T-helper 2 cell treated with Interferon-gamma antibody and Interleukin-4, amounts not matched to agents 5 μg/mL and 100 μg/mL, for 36 hours (primary cell): ENCODE measurements around the gene INHBB.
A peak's percentile ranks its signal among the peaks of the same experiment; 100 is the strongest.

Experiments used
- DNase-seq: peaks from one replicate; pipeline ENCODE4 v3.0.0; 2021; ENCODE audit warnings: low spot score
- H3K27ac Mint-ChIP-seq: one replicate; pipeline ENCODE4 v1.8.0; 2021; ENCODE audit warnings: mild to moderate bottlenecking, mixed read lengths
- H3K27me3 Mint-ChIP-seq: one replicate; pipeline ENCODE4 v1.8.0; 2021; ENCODE audit warnings: low read depth, mixed read lengths
- H3K36me3 Mint-ChIP-seq: one replicate; pipeline ENCODE4 v1.8.0; 2021; ENCODE audit warnings: low read depth, mixed read lengths
- H3K4me1 Mint-ChIP-seq: one replicate; pipeline ENCODE4 v1.8.0; 2021; ENCODE audit warnings: low read depth, mixed read lengths
- H3K4me3 Mint-ChIP-seq: one replicate; pipeline ENCODE4 v1.8.0; 2022; ENCODE audit warnings: mild to moderate bottlenecking, moderate library complexity, mixed read lengths
- H3K9me3 Mint-ChIP-seq: one replicate; pipeline ENCODE4 v1.8.0; 2021; ENCODE audit warnings: mixed read lengths

INHBB gene

DNA sequence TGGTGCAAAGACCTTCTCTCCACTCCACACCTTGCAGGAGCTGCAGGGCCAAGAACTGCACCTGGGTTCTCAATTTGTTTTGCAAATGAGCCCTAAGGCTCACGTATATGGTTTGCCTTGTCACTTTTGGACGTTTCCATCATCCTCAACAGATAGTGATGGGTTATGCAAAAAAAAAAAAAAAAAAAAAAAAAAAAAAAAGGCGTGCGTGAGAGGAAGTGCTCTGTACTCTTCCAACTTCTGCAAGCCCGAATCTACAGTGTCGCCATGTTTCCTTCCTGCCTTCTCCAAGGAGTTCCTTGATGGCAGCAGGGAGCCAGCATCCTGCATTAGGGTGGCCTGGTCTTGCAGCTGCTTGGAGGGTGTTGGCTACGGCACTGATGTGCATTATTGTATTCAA, 4.0 kb upstream of the INHBB start:
- peak overlapping the region; percentile 12 for H3K4me3 Mint-ChIP-seq
- DNase-seq = no peak
- peaks cover 5% of the 10 kb centered on the region for H3K4me1 Mint-ChIP-seq
- peaks cover 4% of the 10 kb centered on the region for H3K36me3 Mint-ChIP-seq
- no peaks in the 10 kb centered on the region for H3K9me3 Mint-ChIP-seq
- H3K27me3 Mint-ChIP-seq = peaks cover 53% of the 10 kb centered on the region
- no peak overlapping the region for H3K27ac Mint-ChIP-seq

DNA sequence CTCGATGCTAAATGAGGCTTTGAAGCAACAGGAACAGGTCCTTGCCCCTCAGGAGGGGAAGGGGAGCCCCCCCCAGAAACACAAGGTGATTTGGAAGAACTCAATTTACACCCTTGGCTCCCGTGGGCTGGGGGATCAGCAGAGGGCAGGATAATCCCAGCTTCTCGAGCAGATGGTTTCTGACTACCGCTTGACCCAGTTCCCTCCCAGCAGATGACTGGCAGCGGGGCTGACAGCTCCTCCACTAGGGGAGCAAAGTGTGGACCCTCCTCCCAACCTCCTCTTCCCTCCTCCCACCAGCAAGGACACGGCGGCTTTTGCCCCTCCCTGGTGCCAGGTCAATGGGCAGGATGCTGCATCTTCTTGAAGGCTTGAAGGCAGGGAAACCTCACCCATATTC, 3.5 kb upstream of the INHBB start:
- no peaks in the 10 kb centered on the region for H3K9me3 Mint-ChIP-seq
- no peak overlapping the region for H3K4me3 Mint-ChIP-seq
- peaks cover 4% of the 10 kb centered on the region for H3K36me3 Mint-ChIP-seq
- peaks cover 10% of the 10 kb centered on the region for H3K4me1 Mint-ChIP-seq
- no peak overlapping the region for H3K27ac Mint-ChIP-seq
- DNase-seq = no peak
- peaks cover 55% of the 10 kb centered on the region for H3K27me3 Mint-ChIP-seq

DNA sequence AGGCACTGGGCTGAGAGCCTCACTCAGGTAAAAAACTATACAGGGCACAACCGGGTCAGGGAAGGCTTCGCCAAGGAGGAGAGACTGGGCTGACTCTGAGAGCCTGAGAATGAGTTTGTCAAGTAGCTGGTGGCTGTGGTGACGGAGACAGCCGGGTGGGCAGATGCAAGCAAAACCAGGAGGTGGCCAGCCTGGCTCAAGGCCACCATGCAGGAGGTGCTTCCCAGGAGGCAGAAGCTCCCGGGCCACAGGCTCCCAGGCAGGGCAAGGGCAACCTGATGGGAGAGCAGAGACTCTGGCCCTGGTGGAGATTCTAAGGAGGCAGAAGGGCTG, 2.9 kb upstream of the INHBB start:
- Mint-ChIP-seq H3K27ac (no peak overlapping the region), H3K9me3 (no peaks in the 10 kb centered on the region), H3K27me3 (peaks cover 57% of the 10 kb centered on the region), H3K36me3 (peaks cover 4% of the 10 kb centered on the region), H3K4me1 (peaks cover 10% of the 10 kb centered on the region), H3K4me3 (peak overlapping the region; percentile 42)
- no peak for DNase-seq

DNA sequence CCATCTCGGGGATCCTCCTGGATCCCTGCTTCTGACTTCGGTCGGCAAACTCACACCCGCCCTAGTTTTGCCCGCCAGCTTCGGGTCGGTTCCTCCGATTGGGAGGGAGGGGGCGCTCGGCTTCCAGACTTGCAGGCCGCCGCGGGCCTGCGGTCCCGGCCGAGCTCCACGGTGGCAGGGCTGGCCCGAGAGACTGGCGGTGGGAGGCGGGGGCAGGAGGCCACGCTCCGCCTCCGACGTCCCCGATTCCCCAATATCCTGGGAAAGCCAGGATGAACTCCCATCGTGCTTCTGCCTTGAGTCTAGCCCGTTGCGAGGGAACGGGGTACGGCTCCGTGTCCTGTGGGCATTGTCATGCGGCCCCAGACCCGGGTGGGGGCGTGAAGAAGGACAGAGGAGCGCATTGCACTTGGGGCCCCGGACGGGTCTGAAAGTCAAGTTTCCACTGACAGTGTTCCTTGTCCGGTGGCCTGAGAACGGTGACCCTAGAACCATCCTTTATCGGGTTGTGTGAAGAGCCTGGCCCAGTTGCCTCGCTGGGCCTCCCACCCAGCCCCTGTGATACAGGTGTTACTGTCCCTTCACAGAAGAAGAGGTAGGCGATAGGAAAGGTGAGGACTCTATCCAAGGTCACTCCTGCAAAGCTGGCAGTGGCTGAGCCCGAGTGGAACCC, 2.4 kb upstream of the INHBB start:
- H3K4me1 Mint-ChIP-seq = peaks cover 10% of the 10 kb centered on the region
- H3K9me3 Mint-ChIP-seq = no peaks in the 10 kb centered on the region
- DNase-seq = peak; percentile 49
- H3K27me3 Mint-ChIP-seq = peaks cover 59% of the 10 kb centered on the region
- peaks cover 4% of the 10 kb centered on the region for H3K36me3 Mint-ChIP-seq
- peak overlapping the region; percentile 34 for H3K4me3 Mint-ChIP-seq
- no peak overlapping the region for H3K27ac Mint-ChIP-seq

DNA sequence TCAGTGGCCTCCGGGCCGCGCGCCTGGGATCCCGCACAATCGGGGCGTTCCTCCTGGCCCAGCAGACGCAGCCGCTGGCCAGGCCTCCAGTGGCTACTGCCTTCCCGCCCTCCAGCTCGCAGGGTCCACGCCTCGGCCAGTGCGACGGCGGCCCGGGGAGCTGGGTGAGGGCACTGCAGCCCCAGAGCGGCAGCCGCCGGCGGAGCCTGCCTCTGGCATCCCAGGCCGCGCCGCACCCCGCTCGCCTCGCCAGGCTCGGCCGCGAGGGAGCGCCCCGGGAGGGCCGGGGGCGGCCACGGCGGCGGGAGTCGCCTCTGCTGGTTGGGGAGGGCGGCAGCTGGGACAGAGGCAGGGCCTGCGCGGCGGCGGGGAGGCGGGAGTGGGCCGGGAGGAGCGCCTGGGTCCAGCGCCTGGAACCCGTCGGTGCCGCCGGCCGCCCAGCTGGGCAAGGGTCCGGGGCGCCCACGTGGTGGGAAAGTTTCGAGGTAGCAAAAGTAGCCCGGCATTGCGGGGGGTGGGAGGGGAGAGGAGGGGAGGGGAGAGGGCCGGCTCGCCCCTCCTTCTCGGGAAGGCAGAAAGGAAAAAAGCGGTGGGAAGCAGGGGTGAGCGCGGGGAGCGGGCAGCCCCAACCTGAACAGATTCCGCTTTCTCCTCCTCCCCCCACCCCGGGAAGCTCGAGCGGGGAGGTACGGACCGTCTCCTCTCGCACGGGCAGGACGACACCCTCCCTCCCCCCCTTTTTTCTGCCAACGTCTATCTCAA, 1.5 kb upstream of the INHBB start:
- Mint-ChIP-seq H3K4me1 (peaks cover 10% of the 10 kb centered on the region), H3K4me3 (no peak overlapping the region), H3K27ac (no peak overlapping the region), H3K9me3 (no peaks in the 10 kb centered on the region), H3K36me3 (peaks cover 4% of the 10 kb centered on the region), H3K27me3 (peaks cover 62% of the 10 kb centered on the region)
- no peak for DNase-seq

DNA sequence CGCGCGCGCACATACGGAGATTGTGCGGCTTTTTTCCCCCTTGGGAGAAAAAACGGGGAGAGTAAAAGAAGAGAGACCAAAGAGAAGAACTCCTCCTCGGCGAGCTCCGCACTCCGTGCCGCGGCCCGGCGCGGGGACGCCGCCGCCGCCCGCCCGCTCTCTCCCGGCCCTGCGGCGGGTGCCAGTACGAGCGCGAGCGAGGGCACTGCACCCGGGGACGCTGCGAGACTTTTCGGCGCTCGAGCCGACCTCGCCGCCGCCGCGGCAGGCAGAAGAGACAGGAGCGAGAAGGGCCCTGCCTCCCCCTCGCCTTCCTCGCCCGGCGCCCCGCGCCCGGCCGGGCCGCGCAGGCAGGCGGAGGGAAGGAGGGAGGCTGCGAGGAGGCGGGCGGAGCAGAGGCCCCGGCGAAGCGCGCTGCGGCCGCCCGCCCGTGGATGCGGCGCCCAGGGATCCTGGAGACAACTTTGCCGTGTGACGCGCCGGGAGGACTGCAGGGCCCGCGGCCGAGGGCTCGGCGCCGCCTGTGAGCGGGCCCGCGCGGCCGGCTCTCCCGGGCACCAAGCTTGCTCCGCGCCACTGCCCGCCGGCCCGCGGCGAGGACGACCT, 857 bp upstream of the INHBB start:
- Mint-ChIP-seq H3K4me1 (peaks cover 10% of the 10 kb centered on the region), H3K4me3 (no peak overlapping the region), H3K27me3 (peaks cover 64% of the 10 kb centered on the region), H3K36me3 (peaks cover 4% of the 10 kb centered on the region), H3K27ac (no peak overlapping the region), H3K9me3 (no peaks in the 10 kb centered on the region)
- no peak for DNase-seq

DNA sequence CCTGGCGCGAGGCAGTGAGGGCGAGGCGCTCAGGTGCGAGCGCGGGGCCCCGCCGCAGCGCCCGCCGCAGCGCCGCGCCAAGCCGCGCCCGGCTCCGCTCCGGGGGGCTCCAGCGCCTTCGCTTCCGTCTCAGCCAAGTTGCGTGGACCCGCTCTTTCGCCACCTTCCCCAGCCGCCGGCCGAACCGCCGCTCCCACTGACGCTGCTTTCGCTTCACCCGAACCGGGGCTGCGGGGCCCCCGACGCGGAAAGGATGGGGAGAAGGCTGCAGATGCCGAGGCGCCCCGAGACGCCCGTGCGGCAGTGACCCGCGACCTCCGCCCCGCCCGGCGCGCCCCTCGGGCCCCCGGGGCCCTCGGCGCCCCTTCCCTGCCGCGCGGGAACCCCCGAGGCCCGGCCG, 328 bp upstream of the INHBB start:
- peaks cover 4% of the 10 kb centered on the region for H3K36me3 Mint-ChIP-seq
- H3K4me3 Mint-ChIP-seq = no peak overlapping the region
- H3K4me1 Mint-ChIP-seq = peaks cover 10% of the 10 kb centered on the region
- no peak for DNase-seq
- no peak overlapping the region for H3K27ac Mint-ChIP-seq
- peaks cover 65% of the 10 kb centered on the region for H3K27me3 Mint-ChIP-seq
- no peaks in the 10 kb centered on the region for H3K9me3 Mint-ChIP-seq

DNA sequence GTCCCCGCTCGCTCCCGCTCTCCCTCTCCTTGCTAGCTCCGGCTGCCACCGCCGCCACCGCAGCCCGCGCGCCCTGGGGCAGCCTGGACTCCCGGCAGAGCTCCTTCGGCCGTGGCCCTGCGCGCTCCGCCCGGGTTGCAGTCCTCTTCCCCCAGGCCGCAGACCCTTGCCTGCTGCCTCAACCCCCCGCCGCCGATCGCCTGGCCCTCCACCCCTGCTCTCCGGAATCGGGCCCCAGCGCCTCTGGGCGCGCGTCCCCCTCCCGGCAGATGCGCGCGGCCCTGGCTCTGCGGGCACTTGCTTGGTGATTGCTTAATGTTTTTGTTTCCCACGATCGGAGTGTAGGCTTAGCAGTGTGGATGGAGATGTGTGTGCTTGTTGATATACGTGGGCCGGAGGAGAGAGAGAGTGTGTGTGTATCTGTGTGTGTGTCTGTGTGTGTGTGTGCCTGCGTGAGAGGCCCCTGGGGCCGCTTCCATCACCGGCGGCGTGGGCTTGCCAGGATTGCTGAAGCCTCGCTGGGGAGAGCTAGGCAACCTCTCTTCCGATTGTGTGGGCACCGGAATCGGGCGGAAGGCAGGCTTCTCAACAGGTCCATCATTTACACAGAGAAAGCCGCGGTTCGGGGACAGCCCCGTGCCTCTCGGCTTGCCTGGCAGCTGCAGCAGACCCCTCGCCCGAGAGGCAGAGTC, 877 bp downstream of the INHBB start:
- Mint-ChIP-seq H3K4me3 (peak overlapping the region; percentile 60), H3K9me3 (no peaks in the 10 kb centered on the region), H3K36me3 (peaks cover 4% of the 10 kb centered on the region), H3K4me1 (peaks cover 10% of the 10 kb centered on the region), H3K27ac (no peak overlapping the region), H3K27me3 (peaks cover 62% of the 10 kb centered on the region)
- DNase-seq = no peak

DNA sequence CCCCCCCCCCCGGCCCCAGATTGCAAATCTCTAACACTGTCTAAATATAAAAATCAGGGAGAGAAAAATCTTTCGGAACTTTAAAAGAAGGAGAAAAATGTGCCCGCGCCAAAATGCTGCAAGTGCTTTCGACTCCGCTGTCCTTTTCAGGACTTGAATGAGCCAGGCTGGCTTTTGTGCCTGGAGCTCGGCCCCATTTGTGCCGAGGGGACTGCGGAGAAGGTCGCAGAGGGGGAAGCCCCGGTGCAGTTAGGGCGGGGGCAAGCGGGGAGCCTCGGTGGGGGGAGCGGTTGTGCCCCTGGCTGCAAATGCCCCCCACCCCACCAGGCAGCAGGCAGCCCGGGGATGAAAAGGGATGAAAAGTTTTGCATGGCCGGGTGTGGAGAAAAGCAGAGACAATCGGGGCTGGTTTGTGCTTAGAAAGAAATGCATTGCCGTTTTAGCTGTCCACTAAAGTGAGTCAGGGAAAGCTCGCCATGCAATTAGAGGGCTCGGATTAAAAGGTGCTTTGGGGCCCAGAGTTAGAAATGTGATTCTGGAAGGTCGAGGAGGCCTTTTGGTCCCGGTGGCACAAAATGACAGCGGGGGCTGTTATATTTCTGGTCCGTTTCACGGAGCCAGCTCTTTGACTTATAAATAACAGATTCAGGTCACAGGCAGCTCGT, 1.6 kb downstream of the INHBB start:
- Mint-ChIP-seq H3K4me3 (no peak overlapping the region), H3K36me3 (peaks cover 4% of the 10 kb centered on the region), H3K9me3 (no peaks in the 10 kb centered on the region), H3K27ac (no peak overlapping the region), H3K4me1 (peaks cover 10% of the 10 kb centered on the region), H3K27me3 (peaks cover 55% of the 10 kb centered on the region)
- DNase-seq = no peak

DNA sequence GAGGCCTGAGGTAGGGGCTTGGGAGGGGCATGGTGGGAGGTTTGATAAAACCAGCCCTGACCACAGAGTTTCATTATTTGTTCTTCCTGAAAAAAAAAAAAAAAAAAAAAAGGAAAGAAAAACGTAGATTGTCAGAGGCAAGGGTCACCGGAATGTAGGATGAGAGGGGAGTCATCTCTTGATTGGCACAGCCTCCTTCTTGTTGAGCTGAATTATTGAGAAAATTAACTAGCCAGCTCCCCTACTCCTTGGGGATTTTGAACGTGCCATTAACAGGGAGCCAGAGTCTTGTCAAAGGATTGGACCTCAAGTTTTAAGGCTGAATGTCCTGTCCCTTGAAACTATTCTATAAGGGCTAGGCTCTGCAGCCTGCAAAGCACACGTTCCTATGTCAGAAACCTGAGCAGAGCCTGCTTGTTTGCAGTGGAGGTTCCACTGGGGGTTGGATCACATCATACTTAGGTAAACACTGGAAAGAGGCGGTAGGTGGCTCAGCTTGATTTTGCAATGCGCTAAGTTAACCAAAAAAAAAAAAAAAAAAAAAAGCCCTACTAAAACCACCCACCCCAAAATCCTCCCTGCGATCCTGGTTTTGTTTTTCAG, 2.3 kb downstream of the INHBB start:
- H3K4me3 Mint-ChIP-seq = no peak overlapping the region
- peaks cover 10% of the 10 kb centered on the region for H3K4me1 Mint-ChIP-seq
- DNase-seq = no peak
- peaks cover 48% of the 10 kb centered on the region for H3K27me3 Mint-ChIP-seq
- no peaks in the 10 kb centered on the region for H3K9me3 Mint-ChIP-seq
- peaks cover 2% of the 10 kb centered on the region for H3K36me3 Mint-ChIP-seq
- no peak overlapping the region for H3K27ac Mint-ChIP-seq

DNA sequence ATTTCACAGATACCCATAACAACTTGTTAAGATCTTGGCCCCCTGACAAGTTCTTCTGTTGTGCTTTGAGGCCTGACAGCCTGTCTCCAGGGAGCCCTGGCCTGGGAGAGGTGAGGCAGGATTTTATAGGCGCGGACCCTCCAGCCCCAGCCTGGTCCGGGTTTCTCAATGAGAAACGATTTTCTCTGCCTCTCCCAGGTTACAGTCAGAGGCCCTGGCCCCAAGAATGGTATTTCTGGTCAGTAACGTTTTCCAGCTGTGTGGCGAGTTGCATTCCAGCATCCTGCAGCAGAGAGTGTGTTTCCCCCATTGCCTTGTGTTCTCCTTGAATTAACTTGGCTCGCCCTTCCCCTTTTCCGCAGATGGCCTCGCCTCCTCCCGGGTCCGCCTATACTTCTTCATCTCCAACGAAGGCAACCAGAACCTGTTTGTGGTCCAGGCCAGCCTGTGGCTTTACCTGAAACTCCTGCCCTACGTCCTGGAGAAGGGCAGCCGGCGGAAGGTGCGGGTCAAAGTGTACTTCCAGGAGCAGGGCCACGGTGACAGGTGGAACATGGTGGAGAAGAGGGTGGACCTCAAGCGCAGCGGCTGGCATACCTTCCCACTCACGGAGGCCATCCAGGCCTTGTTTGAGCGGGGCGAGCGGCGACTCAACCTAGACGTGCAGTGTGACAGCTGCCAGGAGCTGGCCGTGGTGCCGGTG, 3.0 kb downstream of the INHBB start:
- H3K9me3 Mint-ChIP-seq = no peaks in the 10 kb centered on the region
- peaks cover 42% of the 10 kb centered on the region for H3K27me3 Mint-ChIP-seq
- no peak overlapping the region for H3K4me3 Mint-ChIP-seq
- H3K4me1 Mint-ChIP-seq = peaks cover 7% of the 10 kb centered on the region
- H3K36me3 Mint-ChIP-seq = peaks cover 2% of the 10 kb centered on the region
- no peak overlapping the region for H3K27ac Mint-ChIP-seq
- DNase-seq = no peak

DNA sequence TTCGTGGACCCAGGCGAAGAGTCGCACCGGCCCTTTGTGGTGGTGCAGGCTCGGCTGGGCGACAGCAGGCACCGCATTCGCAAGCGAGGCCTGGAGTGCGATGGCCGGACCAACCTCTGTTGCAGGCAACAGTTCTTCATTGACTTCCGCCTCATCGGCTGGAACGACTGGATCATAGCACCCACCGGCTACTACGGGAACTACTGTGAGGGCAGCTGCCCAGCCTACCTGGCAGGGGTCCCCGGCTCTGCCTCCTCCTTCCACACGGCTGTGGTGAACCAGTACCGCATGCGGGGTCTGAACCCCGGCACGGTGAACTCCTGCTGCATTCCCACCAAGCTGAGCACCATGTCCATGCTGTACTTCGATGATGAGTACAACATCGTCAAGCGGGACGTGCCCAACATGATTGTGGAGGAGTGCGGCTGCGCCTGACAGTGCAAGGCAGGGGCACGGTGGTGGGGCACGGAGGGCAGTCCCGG, 3.5 kb downstream of the INHBB start:
- DNase-seq = no peak
- Mint-ChIP-seq H3K36me3 (peaks cover 2% of the 10 kb centered on the region), H3K27ac (no peak overlapping the region), H3K9me3 (no peaks in the 10 kb centered on the region), H3K27me3 (peaks cover 42% of the 10 kb centered on the region), H3K4me3 (no peak overlapping the region), H3K4me1 (peaks cover 7% of the 10 kb centered on the region)

DNA sequence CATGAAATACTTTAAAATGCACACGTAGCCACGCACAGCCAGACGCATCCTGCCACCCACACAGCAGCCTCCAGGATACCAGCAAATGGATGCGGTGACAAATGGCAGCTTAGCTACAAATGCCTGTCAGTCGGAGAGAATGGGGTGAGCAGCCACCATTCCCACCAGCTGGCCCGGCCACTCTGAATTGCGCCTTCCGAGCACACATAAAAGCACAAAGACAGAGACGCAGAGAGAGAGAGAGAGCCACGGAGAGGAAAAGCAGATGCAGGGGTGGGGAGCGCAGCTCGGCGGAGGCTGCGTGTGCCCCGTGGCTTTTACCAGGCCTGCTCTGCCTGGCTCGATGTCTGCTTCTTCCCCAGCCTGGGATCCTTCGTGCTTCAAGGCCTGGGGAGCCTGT, 4.1 kb downstream of the INHBB start:
- Mint-ChIP-seq H3K4me1 (peaks cover 7% of the 10 kb centered on the region), H3K36me3 (peaks cover 2% of the 10 kb centered on the region), H3K4me3 (no peak overlapping the region), H3K27me3 (peaks cover 42% of the 10 kb centered on the region), H3K9me3 (no peaks in the 10 kb centered on the region), H3K27ac (no peak overlapping the region)
- no peak for DNase-seq
